ENCODE data around the gene PINK1. TPM values are rescaled to one million over a fixed set of nuclear protein-coding genes. Genes with fewer than 3 reads are reported as not detected.
A peak's percentile ranks its signal among the peaks of the same experiment; 100 is the strongest.

The PINK1 gene
- total RNA-seq, 1 donor from 2014 or later = 4.7 TPM

- Mint-ChIP-seq H3K27me3 (ENCODE audit: low read depth) (peaks cover 4% of the 10 kb centered on the region), H3K27ac (no peak overlapping the region), H3K9me3 (no peaks in the 10 kb centered on the region), H3K4me3 (ENCODE audit: low read depth) (no peak overlapping the region), H3K4me1 (ENCODE audit: low read depth) (no peaks in the 10 kb centered on the region), H3K36me3 (ENCODE audit: low read depth) (no peaks in the 10 kb centered on the region)
- DNase-seq (ENCODE audit: low spot score) = no peak
- intact Hi-C loops (cut with micrococcal nuclease) = no loop called here
These were observed 16.3 kb upstream of the PINK1 start for GRCh38 chr1:20616847-20617487.

- no peaks in the 10 kb centered on the region for H3K36me3 Mint-ChIP-seq (ENCODE audit: low read depth)
- intact Hi-C loops (cut with micrococcal nuclease) = no loop called here
- no peak for DNase-seq (ENCODE audit: low spot score)
- no peak overlapping the region for H3K27ac Mint-ChIP-seq
- H3K27me3 Mint-ChIP-seq (ENCODE audit: low read depth) = peaks cover 4% of the 10 kb centered on the region
- no peaks in the 10 kb centered on the region for H3K9me3 Mint-ChIP-seq
- H3K4me1 Mint-ChIP-seq (ENCODE audit: low read depth) = no peaks in the 10 kb centered on the region
- H3K4me3 Mint-ChIP-seq (ENCODE audit: low read depth) = no peak overlapping the region
These were observed 14.7 kb upstream of the PINK1 start for GRCh38 chr1:20618550-20618949.

- Mint-ChIP-seq H3K36me3 (ENCODE audit: low read depth) (no peaks in the 10 kb centered on the region), H3K4me1 (ENCODE audit: low read depth) (no peaks in the 10 kb centered on the region), H3K4me3 (ENCODE audit: low read depth) (no peak overlapping the region), H3K9me3 (no peaks in the 10 kb centered on the region), H3K27me3 (ENCODE audit: low read depth) (peaks cover 5% of the 10 kb centered on the region), H3K27ac (no peak overlapping the region)
- no peak for DNase-seq (ENCODE audit: low spot score)
- intact Hi-C loops (cut with micrococcal nuclease) = no loop called here
These were observed 13.3 kb upstream of the PINK1 start for GRCh38 chr1:20619999-20620398.

GRCh38 chr1:20621012-20621411, 12.2 kb upstream of the PINK1 start:
- no peak overlapping the region for H3K4me3 Mint-ChIP-seq (ENCODE audit: low read depth)
- H3K9me3 Mint-ChIP-seq = no peaks in the 10 kb centered on the region
- intact Hi-C loops (cut with micrococcal nuclease) = no loop called here
- peaks cover 8% of the 10 kb centered on the region for H3K27me3 Mint-ChIP-seq (ENCODE audit: low read depth)
- no peak overlapping the region for H3K27ac Mint-ChIP-seq
- no peaks in the 10 kb centered on the region for H3K36me3 Mint-ChIP-seq (ENCODE audit: low read depth)
- no peaks in the 10 kb centered on the region for H3K4me1 Mint-ChIP-seq (ENCODE audit: low read depth)
- no peak for DNase-seq (ENCODE audit: low spot score)

- Mint-ChIP-seq H3K4me3 (ENCODE audit: low read depth) (no peak overlapping the region), H3K9me3 (no peaks in the 10 kb centered on the region), H3K36me3 (ENCODE audit: low read depth) (no peaks in the 10 kb centered on the region), H3K4me1 (ENCODE audit: low read depth) (no peaks in the 10 kb centered on the region), H3K27me3 (ENCODE audit: low read depth) (peaks cover 8% of the 10 kb centered on the region), H3K27ac (no peak overlapping the region)
- intact Hi-C loops (cut with micrococcal nuclease) = no loop called here
- DNase-seq (ENCODE audit: low spot score) = no peak
These were observed 8.5 kb upstream of the PINK1 start for GRCh38 chr1:20624709-20625108.

- Mint-ChIP-seq H3K27me3 (ENCODE audit: low read depth) (peaks cover 8% of the 10 kb centered on the region), H3K4me3 (ENCODE audit: low read depth) (no peak overlapping the region), H3K4me1 (ENCODE audit: low read depth) (no peaks in the 10 kb centered on the region), H3K27ac (no peak overlapping the region), H3K36me3 (ENCODE audit: low read depth) (no peaks in the 10 kb centered on the region), H3K9me3 (no peaks in the 10 kb centered on the region)
- intact Hi-C loops (cut with micrococcal nuclease) = no loop called here
- DNase-seq (ENCODE audit: low spot score) = no peak
These were observed 7.8 kb upstream of the PINK1 start for GRCh38 chr1:20625176-20626097.

GRCh38 chr1:20626098-20626427, 7.2 kb upstream of the PINK1 start:
- Mint-ChIP-seq H3K4me1 (ENCODE audit: low read depth) (no peaks in the 10 kb centered on the region), H3K36me3 (ENCODE audit: low read depth) (no peaks in the 10 kb centered on the region), H3K27me3 (ENCODE audit: low read depth) (peaks cover 8% of the 10 kb centered on the region), H3K4me3 (ENCODE audit: low read depth) (no peak overlapping the region), H3K27ac (no peak overlapping the region), H3K9me3 (no peaks in the 10 kb centered on the region)
- DNase-seq (ENCODE audit: low spot score) = no peak
- intact Hi-C loops (cut with micrococcal nuclease) = no loop called here

GRCh38 chr1:20626524-20626923, 6.7 kb upstream of the PINK1 start:
- Mint-ChIP-seq H3K36me3 (ENCODE audit: low read depth) (no peaks in the 10 kb centered on the region), H3K4me1 (ENCODE audit: low read depth) (no peaks in the 10 kb centered on the region), H3K4me3 (ENCODE audit: low read depth) (no peak overlapping the region), H3K27me3 (ENCODE audit: low read depth) (peaks cover 8% of the 10 kb centered on the region), H3K9me3 (no peaks in the 10 kb centered on the region), H3K27ac (no peak overlapping the region)
- intact Hi-C loops (cut with micrococcal nuclease) = no loop called here
- DNase-seq (ENCODE audit: low spot score) = no peak

GRCh38 chr1:20630729-20631128, 2.5 kb upstream of the PINK1 start:
- no peak for DNase-seq (ENCODE audit: low spot score)
- H3K4me3 Mint-ChIP-seq (ENCODE audit: low read depth) = no peak overlapping the region
- peaks cover 2% of the 10 kb centered on the region for H3K27me3 Mint-ChIP-seq (ENCODE audit: low read depth)
- H3K36me3 Mint-ChIP-seq (ENCODE audit: low read depth) = no peaks in the 10 kb centered on the region
- no peak overlapping the region for H3K27ac Mint-ChIP-seq
- peaks cover 6% of the 10 kb centered on the region for H3K4me1 Mint-ChIP-seq (ENCODE audit: low read depth)
- intact Hi-C loops (cut with micrococcal nuclease) = loop anchor here (5.0 kb wide), 1 partner anchor 123 kb away; the partner anchor contains the start of gene MUL1
- no peaks in the 10 kb centered on the region for H3K9me3 Mint-ChIP-seq

- no peaks in the 10 kb centered on the region for H3K36me3 Mint-ChIP-seq (ENCODE audit: low read depth)
- peaks cover 1% of the 10 kb centered on the region for H3K27me3 Mint-ChIP-seq (ENCODE audit: low read depth)
- no peaks in the 10 kb centered on the region for H3K9me3 Mint-ChIP-seq
- peak overlapping the region; percentile 65 for H3K4me3 Mint-ChIP-seq (ENCODE audit: low read depth)
- no peak overlapping the region for H3K27ac Mint-ChIP-seq
- H3K4me1 Mint-ChIP-seq (ENCODE audit: low read depth) = peaks cover 6% of the 10 kb centered on the region
- DNase-seq (ENCODE audit: low spot score) = no peak
- intact Hi-C loops (cut with micrococcal nuclease) = loop anchor here (2.0 to 5.0 kb wide), 2 partner anchors 58 to 125 kb away; partner anchors contain the start of gene MUL1
These were observed 872 bp upstream of the PINK1 start for GRCh38 chr1:20632386-20632785.

- Mint-ChIP-seq H3K27me3 (ENCODE audit: low read depth) (no peaks in the 10 kb centered on the region), H3K4me3 (ENCODE audit: low read depth) (peak overlapping the region; percentile 80), H3K36me3 (ENCODE audit: low read depth) (no peaks in the 10 kb centered on the region), H3K27ac (peak overlapping the region; percentile 33), H3K4me1 (ENCODE audit: low read depth) (peaks cover 6% of the 10 kb centered on the region), H3K9me3 (no peaks in the 10 kb centered on the region)
- intact Hi-C loops (cut with micrococcal nuclease) = loop anchor here (5.0 kb wide), 1 partner anchor 127 kb away; the partner anchor contains the start of gene MUL1
- peak; percentile 13 for DNase-seq (ENCODE audit: low spot score)
These were observed 871 bp downstream of the PINK1 start for GRCh38 chr1:20634065-20634593.

GRCh38 chr1:20634594-20635084, 1.4 kb downstream of the PINK1 start:
- no peaks in the 10 kb centered on the region for H3K36me3 Mint-ChIP-seq (ENCODE audit: low read depth)
- H3K4me1 Mint-ChIP-seq (ENCODE audit: low read depth) = peaks cover 6% of the 10 kb centered on the region
- H3K9me3 Mint-ChIP-seq = no peaks in the 10 kb centered on the region
- H3K4me3 Mint-ChIP-seq (ENCODE audit: low read depth) = peak overlapping the region; percentile 80
- H3K27me3 Mint-ChIP-seq (ENCODE audit: low read depth) = no peaks in the 10 kb centered on the region
- intact Hi-C loops (cut with micrococcal nuclease) = loop anchor here (5.0 kb wide), 1 partner anchor 127 kb away; the partner anchor contains the start of gene MUL1
- no peak overlapping the region for H3K27ac Mint-ChIP-seq
- no peak for DNase-seq (ENCODE audit: low spot score)

Data from activated T-helper 2 cell treated with anti-CD3 and anti-CD28 coated beads, Interferon-gamma antibody, Interleukin-2, Interleukin-4, amounts not matched to agents 10 μg/mL and 5 μg/mL and 100 μg/mL, durations not matched to agents 14 hours and 24 hours and 36 hours (primary cell).